Activated CD4-positive, CD25-positive, alpha-beta regulatory T cell treated with anti-CD3 and anti-CD28 coated beads, Interleukin-2, amount 50 U/mL, for 72 hours (primary cell): ENCODE results near the gene RBX1.
"Not testable (repeated sequence)": the region's sequence is repeated elsewhere in the genome, so short reads cannot be mapped to it uniquely, and the experiment has no call there.

Experiments used
- DNase-seq: peaks from one replicate; pipeline ENCODE4 v3.0.0; 2021

Gene RBX1

GRCh38 chr22:40973144-40973543 lies 22.0 kb downstream of the RBX1 start:
- DNase-seq, result no peak

GRCh38 chr22:40975366-40975765 lies 24.2 kb downstream of the RBX1 start:
- DNase-seq, result no peak

- no peak for DNase-seq
Observed at GRCh38 chr22:40976866-40977700, 25.9 kb downstream of the RBX1 start.

GRCh38 chr22:40979198-40979597 lies 28.0 kb downstream of the RBX1 start:
- DNase-seq, result no peak

GRCh38 chr22:40979871-40980270 lies 28.7 kb downstream of the RBX1 start:
- no peak for DNase-seq

GRCh38 chr22:40982482-40983385 lies 31.6 kb downstream of the RBX1 start:
- DNase-seq, result no peak

- no peak for DNase-seq
Observed at GRCh38 chr22:40991298-40991697, 40.1 kb downstream of the RBX1 start.

- DNase-seq, result no peak
Observed at GRCh38 chr22:40995821-40996220, 44.6 kb downstream of the RBX1 start.

- no peak for DNase-seq
Observed at GRCh38 chr22:40997520-40997919, 46.3 kb downstream of the RBX1 start.

GRCh38 chr22:41000040-41000565 lies 48.9 kb downstream of the RBX1 start:
- no peak for DNase-seq

- DNase-seq, result no peak
Observed at GRCh38 chr22:41000941-41001721, 50.0 kb downstream of the RBX1 start.

- DNase-seq, result no peak
Observed at GRCh38 chr22:41001722-41002122, 50.5 kb downstream of the RBX1 start.

- not testable (repeated sequence) for DNase-seq
Observed at GRCh38 chr22:41002386-41002785, 51.2 kb downstream of the RBX1 start.

GRCh38 chr22:41003066-41003465 lies 51.9 kb downstream of the RBX1 start:
- DNase-seq, result no peak

- DNase-seq, result no peak
Observed at GRCh38 chr22:41003976-41004375, 52.8 kb downstream of the RBX1 start.

GRCh38 chr22:41009222-41009948 lies 58.2 kb downstream of the RBX1 start:
- DNase-seq, result no peak

- DNase-seq, result no peak
Observed at GRCh38 chr22:41015003-41015402, 63.8 kb downstream of the RBX1 start.

- no peak for DNase-seq
Observed at GRCh38 chr22:41021061-41021612, 70.0 kb downstream of the RBX1 start.

- DNase-seq, result peak; percentile 71
Observed at GRCh38 chr22:41021613-41022454, 70.7 kb downstream of the RBX1 start.

- peak; percentile 85 for DNase-seq
Observed at GRCh38 chr22:41022470-41023298, 71.5 kb downstream of the RBX1 start.
